C4-2B (cell line): ENCODE data around the gene SH2D1B.
"Not testable (repeated sequence)": the region's sequence is repeated elsewhere in the genome, so short reads cannot be mapped to it uniquely, and the experiment has no call there.

Source experiments
- H3K27ac ChIP-seq: fragments of 450-650 bp; 2 replicates; pipeline ENCODE4 v1.5.1; 2017
- ZFX ChIP-seq: fragments of 450-650 bp; IDR thresholded peaks from 2 replicates; pipeline ENCODE4 v1.6.1; 2017
- TF ChIP-seq, protein P1 (sequence below): fragments of 450-650 bp; conservative IDR thresholded peaks from 2 replicates; pipeline ENCODE4 v1.5.1; 2017; ENCODE audit warnings: mild to moderate bottlenecking

The SH2D1B gene

DNA sequence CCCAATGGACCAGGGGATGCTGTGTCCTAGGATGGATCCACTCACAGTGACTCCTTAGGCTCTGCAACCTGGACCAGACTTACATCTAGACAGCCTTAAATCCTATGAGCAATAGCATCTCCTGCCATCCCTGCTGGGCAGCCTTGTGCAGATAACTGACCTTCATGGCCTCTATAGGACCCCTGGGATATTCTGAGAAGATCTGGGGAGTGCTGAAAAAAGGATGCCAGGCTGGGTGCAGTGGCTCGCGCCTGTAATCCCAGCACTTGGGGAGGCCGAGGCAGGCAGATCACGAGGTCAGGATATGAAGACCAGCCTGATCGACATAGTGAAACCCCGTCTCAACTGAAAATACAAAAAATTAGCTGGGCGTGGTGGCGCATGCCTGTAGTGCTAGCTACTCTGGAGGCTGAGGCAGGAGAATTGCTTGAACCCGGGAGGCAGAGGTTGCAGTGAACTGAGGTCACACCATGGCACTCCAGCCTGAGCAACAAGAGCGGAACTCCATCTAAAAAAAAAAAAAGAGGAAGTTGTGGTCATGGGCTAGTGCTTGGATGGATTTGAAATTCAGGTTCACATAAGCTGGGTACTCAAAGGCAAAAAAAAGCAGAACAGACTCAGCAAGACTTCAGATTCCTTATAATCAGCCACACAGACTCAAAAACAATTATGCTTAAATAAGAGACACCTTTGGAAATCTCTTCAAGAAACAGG, 10.9 kb upstream of the SH2D1B start:
- no peak overlapping the region for H3K27ac ChIP-seq
- TF ChIP-seq ZFX = no peak
- TF ChIP-seq, protein P1, sequence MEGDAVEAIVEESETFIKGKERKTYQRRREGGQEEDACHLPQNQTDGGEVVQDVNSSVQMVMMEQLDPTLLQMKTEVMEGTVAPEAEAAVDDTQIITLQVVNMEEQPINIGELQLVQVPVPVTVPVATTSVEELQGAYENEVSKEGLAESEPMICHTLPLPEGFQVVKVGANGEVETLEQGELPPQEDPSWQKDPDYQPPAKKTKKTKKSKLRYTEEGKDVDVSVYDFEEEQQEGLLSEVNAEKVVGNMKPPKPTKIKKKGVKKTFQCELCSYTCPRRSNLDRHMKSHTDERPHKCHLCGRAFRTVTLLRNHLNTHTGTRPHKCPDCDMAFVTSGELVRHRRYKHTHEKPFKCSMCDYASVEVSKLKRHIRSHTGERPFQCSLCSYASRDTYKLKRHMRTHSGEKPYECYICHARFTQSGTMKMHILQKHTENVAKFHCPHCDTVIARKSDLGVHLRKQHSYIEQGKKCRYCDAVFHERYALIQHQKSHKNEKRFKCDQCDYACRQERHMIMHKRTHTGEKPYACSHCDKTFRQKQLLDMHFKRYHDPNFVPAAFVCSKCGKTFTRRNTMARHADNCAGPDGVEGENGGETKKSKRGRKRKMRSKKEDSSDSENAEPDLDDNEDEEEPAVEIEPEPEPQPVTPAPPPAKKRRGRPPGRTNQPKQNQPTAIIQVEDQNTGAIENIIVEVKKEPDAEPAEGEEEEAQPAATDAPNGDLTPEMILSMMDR = no peak

DNA sequence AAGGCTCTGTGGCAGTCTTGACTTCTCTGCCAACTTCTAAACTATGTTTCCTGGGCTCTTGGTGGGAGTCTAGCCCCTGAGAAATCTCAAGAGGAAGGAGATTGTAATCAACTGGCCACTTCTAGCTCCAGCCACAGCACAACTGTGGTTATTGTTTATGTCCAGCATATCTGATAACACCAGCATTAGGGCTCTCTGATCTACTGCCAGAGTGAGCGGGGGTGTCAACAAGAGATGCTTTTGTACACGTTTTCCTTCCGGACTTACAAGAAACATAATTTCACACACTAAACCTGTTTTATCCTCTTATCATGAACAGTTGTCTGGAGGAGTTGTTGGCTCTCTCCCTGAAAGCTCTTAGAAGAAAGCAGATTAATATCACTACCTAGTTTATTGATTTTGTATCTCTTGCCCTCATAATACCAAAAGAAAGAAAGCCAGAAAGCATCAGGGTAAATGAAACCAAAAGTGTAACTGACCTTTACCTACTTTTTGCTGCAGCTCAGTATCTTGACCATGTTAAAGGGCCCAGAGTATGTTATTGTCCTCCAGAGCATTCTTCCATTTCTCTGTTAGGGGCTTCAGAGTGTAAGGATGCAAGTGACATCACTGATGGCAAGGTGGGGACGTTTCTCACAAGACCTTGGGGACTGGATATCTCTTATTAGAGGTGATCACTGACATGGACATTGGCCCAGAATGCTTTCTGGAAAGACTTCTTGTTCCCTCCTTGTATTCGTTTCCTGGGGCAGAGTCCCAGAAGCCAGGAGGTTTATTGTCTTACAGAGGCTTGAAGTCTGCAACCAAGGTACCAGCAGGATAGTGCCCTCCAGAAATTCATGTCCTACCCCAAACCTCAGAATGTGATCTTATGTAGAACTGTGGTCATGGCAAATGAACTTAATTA, 9.6 kb upstream of the SH2D1B start:
- TF ChIP-seq ZFX = no peak
- TF ChIP-seq, protein P1 = no peak
- no peak overlapping the region for H3K27ac ChIP-seq

DNA sequence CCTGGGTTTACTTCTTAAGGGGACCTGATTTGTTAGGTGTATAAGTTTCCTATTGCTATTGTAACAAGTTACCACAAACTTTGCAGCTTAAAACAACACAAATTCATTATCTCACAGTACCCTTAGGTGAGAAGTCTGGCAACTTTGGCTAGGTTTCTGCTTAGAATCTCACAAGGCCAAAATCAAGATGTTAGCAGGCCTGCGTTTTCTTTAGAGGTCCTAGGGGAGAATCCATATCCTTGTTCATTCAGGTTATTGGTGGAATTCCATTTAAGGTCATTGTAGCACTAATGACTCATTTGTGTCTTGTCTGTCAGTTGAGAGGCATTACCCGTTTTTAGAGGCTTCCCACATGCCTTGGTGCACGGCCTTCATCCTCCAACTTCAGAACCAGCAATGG, 8.2 kb upstream of the SH2D1B start:
- TF ChIP-seq, protein P1 = no peak
- TF ChIP-seq ZFX = no peak
- H3K27ac ChIP-seq = no peak overlapping the region

DNA sequence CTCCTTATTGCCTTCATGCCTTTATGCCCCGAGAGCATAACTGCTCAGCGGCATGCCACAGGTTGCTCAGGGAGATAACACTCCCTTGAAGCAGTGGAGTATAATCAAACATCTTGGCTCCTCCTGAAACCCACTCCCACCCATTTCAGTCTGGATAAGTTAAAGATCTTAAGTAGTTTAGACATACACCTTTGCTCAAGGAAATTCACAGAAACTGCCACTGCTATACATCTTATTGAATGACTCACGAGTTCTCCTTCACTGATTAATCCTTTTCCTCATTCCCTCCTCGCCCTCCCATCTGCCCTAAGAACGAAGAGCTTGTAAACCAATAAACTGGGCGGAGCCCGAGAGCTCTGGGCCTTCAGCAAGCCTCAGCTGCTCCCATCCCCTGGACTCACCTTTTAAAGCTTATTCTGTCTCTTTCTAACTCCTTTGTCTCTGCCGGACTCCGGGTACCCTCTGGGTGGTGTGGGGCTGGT, 7.6 kb upstream of the SH2D1B start:
- not testable (repeated sequence) for H3K27ac ChIP-seq

DNA sequence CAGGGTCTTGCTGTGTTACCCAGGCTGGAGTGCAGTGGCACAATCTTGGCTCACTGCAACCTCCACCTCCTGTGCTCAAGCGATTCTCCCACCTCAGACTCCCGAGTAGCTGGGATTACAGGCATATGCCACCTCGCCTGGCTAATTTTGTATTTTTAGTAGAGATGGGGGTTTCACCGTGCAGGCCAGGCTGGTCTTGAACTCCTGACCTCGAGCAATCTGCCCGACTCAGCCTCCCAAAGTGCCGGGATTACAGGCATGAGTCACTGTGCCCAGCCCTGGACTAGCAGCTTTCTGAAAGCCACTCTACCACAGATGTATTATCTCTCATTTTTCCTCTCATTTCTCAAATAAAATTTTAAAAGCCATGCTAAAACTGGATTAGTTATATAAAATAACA, 6.6 kb upstream of the SH2D1B start:
- H3K27ac ChIP-seq = not testable (repeated sequence)

DNA sequence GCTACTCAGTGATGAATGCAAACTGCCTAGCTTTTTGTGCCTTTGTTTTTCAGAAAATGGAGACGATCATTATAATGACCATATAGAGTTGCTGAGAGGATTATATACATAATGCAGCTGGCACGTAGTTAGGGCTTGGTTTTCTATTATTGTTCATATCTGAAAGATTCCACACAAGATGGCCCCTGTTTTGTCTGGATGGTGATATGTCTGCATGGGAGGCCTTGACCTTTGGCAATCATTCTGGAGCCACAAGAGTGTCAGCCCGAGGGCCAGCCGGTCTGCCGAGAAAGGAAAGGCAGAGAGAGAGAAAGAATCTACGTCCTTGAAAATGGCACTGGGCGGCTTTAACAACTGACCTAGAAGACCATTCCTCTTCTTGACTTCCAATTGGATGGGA, 5.7 kb upstream of the SH2D1B start:
- TF ChIP-seq, protein P1 = no peak
- TF ChIP-seq ZFX = no peak
- no peak overlapping the region for H3K27ac ChIP-seq

DNA sequence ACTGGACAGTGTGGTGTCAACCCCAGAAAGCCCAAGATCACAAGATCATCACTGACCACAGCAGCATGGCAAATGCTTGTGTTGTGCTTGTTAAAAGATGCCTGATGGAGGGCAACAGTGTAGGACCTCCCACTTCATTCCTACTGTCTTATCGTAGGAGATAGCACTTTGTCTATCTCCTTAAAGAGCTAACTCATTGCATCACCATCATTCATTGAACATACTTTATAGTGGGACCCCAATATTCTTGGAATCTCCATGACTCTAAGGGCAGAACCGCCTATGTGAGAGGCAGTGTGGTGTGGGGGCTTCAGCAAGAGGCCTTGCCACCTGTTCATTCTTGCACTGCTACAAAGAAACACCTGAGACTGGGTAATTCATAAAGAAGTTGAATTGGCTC, 5.0 kb upstream of the SH2D1B start:
- TF ChIP-seq, protein P1 = no peak
- TF ChIP-seq ZFX = no peak
- no peak overlapping the region for H3K27ac ChIP-seq

DNA sequence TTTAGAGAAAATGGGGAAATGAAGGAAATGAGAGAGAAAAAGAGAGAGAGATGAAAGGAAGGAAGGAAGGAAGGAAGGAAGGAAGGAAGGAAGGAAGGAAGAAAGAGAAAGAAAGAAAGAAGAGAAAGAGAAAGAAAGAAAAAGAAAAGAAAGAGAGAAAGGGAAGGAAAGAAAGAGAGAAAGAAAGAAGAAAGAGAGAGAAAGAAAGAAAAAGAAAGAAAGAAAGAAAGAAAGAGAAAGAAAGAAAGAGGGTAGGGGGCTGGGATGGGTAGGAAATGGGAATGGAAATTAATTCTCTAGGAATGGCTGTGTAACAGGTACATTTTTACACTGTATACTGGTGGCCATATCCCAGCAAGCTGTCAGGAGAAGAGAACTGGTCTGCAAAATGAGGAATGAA, 4.3 kb upstream of the SH2D1B start:
- H3K27ac ChIP-seq = no peak overlapping the region
- TF ChIP-seq, protein P1 = no peak
- no peak for TF ChIP-seq ZFX
